NCI-H345 treated with DMSO at 0.1 percent for 48 hours (cell line): ENCODE results near the gene RASSF3.

Experiments used
- DNase-seq: peaks from one replicate; lab custom pipeline; 2025; ENCODE audit not compliant: unreplicated experiment; lab: John Stamatoyannopoulos, UW

Gene RASSF3

GRCh38 chr12:64722835-64723234 lies 112.5 kb downstream of the RASSF3 start:
- no peak for DNase-seq

GRCh38 chr12:64723630-64724029 lies 113.3 kb downstream of the RASSF3 start:
- no peak for DNase-seq

- DNase-seq: no peak
These were observed 114.0 kb downstream of the RASSF3 start for GRCh38 chr12:64724201-64724745.

- DNase-seq: no peak
These were observed 119.8 kb downstream of the RASSF3 start for GRCh38 chr12:64729909-64730587.

- DNase-seq: no peak
These were observed 120.3 kb downstream of the RASSF3 start for GRCh38 chr12:64730588-64730969.

DNA sequence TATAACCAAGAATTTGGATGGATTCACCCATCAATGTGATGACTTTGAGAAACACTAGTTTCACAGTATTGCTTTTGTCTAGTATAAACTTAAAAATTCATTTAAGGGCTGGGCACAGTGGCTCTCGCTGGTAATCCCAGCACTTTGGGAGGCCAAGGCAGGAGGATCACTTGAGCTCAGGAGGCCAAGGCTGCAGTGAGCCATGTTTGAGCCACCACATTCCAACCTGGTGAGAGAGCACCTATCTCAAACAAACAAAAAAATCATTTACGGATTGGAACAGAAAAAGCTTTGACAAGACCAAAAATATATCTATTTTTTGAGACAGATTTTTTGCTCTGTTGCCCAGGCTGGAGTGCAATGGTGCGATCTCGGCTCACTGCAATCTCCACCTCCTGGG lies 121.4 kb downstream of the RASSF3 start:
- no peak for DNase-seq

GRCh38 chr12:64733857-64734256 lies 123.6 kb downstream of the RASSF3 start:
- DNase-seq: no peak

DNA sequence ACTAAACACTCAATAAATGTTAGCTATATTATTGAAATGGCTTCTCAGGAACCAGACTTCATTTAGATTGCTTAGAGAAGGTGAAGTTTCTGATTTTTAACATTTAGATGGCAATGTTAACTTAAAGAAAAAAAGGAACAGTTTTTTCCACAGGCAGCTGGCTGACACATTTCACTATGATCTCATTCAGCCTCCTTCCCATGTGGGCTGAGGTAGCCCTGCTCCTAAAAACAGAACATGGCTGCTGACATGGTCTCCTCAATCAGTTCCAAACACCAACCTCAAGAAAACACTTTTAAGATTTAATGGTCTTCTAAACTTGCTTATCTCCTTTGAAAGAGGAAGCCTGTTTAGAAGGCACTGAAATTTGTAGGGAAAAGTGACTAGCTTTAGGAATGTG lies 125.1 kb downstream of the RASSF3 start:
- no peak for DNase-seq

GRCh38 chr12:64736771-64737170 lies 126.5 kb downstream of the RASSF3 start:
- no peak for DNase-seq

DNA sequence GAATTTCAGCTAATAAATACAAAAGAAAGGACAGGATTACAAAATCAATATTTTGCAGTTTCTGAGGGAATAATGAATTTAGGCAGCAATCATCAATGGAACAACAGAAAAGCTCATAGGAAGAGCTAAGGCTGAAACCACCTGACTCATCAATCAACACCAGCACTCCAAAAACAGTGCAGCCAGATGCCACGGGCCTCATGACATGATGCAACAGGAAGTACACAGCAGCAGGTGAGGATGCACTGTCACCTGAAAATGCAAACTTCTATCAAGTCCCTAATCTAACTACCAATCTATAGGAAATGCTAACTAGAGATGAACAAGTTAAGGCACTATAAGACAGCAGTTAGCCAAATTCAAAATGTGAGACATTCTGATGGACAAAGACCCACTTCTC lies 127.2 kb downstream of the RASSF3 start:
- no peak for DNase-seq

DNA sequence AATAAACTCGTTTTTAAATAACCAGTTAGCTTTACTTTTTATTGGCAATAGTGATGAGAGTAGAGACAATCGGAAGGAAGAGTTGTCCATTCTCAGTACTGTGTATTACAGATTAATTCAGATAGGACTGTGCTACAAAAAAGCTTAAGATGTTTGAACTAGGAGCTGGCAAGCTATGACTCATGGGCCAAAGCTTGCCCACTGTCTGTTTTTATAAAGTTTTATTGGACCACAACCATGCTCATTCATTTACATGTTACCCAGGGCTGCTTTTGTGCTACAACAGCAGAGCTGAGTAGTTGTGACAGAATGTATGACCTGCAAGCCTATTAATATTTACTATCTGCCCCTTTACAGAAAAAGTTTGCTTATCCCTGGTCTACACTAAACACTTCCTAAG lies 129.5 kb downstream of the RASSF3 start:
- DNase-seq: no peak

- no peak for DNase-seq
These were observed 130.4 kb downstream of the RASSF3 start for GRCh38 chr12:64740646-64741045.

- no peak for DNase-seq
These were observed 132.1 kb downstream of the RASSF3 start for GRCh38 chr12:64742416-64742815.

GRCh38 chr12:64743206-64743605 lies 132.9 kb downstream of the RASSF3 start:
- no peak for DNase-seq

GRCh38 chr12:64744422-64745258 lies 134.3 kb downstream of the RASSF3 start:
- DNase-seq: no peak

DNA sequence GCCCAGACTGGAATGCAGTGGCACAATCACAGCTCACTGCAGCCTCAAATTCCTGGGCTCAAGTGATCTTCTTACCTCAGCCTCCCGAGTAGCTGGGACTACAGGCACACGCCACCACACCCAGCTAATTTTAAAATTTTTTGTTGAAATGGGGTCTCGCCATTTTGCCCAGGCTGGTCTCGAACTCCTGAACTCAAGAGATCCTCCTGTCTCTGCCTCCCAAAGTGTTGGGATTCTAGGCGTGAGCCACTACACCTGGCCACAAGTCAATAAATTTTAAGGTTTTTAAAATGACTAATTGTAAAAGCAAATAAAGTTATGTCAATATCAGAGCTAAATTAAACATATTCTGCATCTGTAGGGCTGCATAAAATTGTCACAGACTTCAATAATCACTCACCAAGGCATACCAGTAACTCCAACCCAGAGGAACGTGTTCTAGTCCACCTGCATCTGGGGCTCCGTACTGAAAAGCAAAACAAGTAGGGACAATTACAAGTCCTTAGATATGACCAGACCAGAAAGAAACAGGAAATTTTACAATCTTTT lies 135.0 kb downstream of the RASSF3 start:
- DNase-seq: no peak

DNA sequence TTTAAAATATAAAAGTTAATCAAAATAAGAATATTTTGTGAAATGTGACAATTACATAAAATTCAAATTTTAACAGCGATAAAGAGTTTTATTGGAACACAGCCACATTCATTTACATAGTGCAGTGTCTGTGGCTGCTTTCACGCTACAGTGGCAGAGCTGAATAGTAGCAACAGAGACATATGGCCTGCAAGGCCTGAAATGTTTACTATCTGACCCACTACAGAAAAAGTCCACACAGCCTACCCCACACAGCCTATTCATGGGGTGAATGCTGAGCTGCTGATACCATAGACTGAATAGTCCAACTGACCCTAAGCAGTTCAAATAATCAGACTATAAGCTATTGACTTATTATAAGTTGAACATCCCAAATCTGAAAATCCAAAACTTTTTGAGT lies 135.7 kb downstream of the RASSF3 start:
- peak; percentile 11 for DNase-seq

GRCh38 chr12:64746663-64747062 lies 136.4 kb downstream of the RASSF3 start:
- no peak for DNase-seq
